Left cardiac atrium (tissue), 4 donors: ENCODE data around the gene GFRA4. TPM values are rescaled to one million over a fixed set of nuclear protein-coding genes. Genes with fewer than 3 reads are reported as not detected.
A peak's percentile ranks its signal among the peaks of the same experiment; 100 is the strongest.

Experiments used
- ATAC-seq, 2 donors: fragments of 200-7000 bp; cut with Tn5 transposase; one replicate each; pipeline ENCODE4 v1.9.1; 2020; ENCODE audit warnings: mild to moderate bottlenecking in 2 of 2, moderate library complexity in 2 of 2
- DNase-seq: peaks from one replicate; pipeline ENCODE4 v3.0.0-alpha.2; 2020
- intact Hi-C, 2 donors: fragments of 100-400 bp; cut with DNase I; formaldehyde crosslinking; loops; one replicate each; pipeline versions ENCODE4 v1.14.1 to v1.15.1; 2022 to 2023
- long read RNA-seq: library from polyadenylated mRNA; unstranded; transcript quantifications from one replicate; pipeline ENCODE4 v2.0.0, GENCODE V29; 2021
- total RNA-seq, 2 donors: library from RNA; stranded (reverse); fragmentation: NEBNext Ultra II Directional; extraction: Animal tissue kit (Norgen Biotek cat#: 25700); gene quantifications; one replicate each; pipeline ENCODE4 v1.2.1, GENCODE V29; 2021
- donor health status: DM: no; HTN: yes; CAD: no.
- donor health status: DM: no; HTN: yes; CAD: no; lungs with severe emphysema.
- donor health status: DM: yes; HTN: yes; CAD: no.
- donor health status: Dilated cardiomyopathy.

GFRA4 gene, protein sequence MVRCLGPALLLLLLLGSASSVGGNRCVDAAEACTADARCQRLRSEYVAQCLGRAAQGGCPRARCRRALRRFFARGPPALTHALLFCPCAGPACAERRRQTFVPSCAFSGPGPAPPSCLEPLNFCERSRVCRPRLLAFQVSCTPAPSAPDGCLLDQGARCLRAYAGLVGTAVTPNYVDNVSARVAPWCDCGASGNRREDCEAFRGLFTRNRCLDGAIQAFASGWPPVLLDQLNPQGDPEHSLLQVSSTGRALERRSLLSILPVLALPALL
- not detected for total RNA-seq
- long read RNA-seq: 0 reads

DNA sequence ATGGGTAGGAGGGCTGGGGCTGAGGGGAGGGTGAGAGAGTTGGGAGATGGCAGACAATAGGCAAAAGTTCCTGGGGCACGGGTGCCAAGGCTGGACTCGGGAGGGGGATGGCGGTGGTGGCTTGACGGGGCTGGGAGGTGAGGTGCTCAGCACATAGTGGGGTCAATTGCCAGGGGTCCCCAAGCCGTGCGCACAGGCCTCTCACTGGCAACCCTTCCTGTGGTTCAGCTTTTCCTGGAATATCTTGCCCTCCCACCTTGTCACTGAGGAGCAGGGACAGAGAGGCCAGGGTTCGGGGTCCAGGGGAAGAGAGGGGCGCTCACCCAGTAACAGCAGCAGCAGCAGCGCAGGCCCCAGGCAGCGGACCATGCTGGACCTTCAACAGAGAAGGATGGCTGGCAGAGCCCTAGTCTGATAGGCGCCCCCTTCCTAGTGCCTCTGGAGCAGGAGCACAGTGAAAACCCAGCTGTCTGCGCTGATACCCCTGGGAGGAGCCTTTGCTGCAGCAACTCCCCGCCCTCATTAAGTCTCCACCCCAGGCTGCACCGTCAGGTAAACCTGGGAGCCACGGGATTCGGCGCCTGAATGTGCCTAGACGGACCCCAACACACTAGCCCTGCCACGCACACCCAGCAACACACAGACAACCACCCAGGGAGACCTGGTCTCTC lies at the start of gene GFRA4:
Gene GFRA4 (minus strand): TSS at position 369 of the 671 bp plus-strand sequence. CDS start 0 bp downstream, at position 369.
- no peak for ATAC-seq
- intact Hi-C loops: no loop called here
- no peak for DNase-seq

DNA sequence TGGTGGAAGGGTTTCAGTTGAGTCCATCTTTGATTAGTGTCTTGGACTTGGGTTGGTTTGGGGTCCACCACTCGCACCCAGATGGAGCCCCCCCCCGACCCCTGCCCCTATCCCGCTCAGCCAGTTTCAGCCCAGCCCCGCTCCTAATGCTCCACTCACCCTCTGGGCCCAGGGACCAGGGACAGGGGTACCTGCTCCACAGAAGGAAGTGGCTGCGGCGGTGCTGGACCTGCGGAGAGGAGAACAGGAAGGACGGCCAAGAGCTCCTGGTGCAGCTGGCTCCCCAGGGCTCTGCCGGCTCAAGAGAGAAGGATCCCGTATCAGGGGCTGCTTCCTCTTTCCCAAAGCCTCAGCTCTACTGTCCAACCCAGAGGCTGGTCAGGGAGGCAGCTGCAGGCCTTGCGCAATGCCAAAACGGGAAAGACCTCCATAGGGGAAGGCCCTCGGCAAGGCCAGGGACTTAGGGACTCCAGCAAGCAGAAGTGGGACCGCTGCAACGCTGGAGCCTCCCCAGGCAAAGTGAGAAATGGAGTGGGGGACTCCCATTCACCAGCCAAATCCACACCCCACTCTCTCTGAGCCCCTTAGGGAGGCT lies 49.2 kb upstream of the GFRA4 start, which contains the start of gene SIGLEC1:
Gene SIGLEC1 (minus strand): TSS at position 322 of the 595 bp plus-strand sequence. CDS start 5,472 bp downstream, outside the sequence.
- peak; percentile 70 for DNase-seq
- peak; percentile 48 to 64 for ATAC-seq
- intact Hi-C loops: no loop called here

DNA sequence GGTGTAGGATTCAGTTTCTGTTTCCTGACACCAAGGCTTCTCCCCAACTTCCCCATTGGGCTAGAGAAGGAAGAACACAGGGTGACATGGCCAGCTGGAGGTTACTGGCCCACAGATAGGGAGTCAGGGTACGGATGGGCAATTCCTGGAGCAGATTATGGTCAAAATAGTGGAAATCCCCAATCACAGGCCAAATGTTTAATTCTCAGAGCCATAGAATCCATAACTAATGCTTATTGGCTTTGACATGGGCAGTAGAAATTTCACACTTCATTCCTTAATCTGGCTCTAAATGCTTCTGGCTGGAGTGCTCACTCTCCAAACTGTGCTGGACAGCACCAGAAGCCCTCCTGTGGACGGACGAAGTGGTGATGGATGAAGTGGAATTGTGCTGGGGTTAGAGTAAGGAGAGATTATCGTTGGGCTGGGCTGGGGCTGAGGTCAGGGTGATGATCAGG lies 48.3 kb upstream of the GFRA4 start:
- DNase-seq (no peak), ATAC-seq (peak; percentile 12 to 41)
- intact Hi-C loops: loop anchor here (2.0 kb wide), 1 partner anchor 35 kb away; no protein-coding TSS in a partner anchor

DNA sequence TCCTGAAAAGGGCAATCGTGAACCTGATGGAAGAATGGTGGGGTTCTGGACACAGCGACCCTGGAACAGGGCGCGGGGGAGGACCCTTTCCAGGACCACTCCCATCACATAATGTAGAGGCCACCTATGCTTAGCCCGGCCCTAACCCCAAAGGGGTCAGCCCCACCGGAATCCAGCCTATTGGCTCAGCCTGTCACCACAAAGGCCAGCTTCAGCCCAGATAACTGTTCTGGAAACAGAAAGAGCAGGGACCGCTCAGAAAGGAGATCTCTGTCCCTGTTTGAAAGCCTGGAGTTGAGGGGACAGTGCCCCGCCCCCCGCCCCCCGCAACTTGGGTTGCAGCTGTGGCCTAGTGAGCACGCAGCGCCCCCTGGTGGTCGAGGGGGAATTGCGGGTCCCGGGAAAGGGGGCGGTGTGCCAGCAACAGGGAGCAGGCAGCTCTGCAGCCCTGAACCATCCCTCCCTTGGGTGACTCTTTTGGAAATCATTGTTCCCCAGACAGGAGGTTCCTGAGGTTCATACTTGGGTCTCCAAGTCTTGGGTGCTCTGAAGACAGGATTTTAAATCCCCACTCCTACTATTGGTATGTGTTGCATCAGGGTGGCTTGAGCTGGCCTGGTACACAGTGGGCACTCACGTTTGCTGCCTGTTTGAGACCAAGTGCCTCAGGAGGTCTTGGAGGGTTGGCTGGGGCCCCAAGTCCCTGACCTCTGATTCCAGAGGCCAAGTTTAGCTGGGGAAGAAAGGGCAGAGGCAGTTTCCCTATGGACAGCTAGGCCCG lies 47.7 kb upstream of the GFRA4 start:
- DNase-seq (peak; percentile 80), ATAC-seq (peak; percentile 44 to 69)
- intact Hi-C loops: loop anchor here (2.0 kb wide), 1 partner anchor 34 kb away; no protein-coding TSS in a partner anchor

DNA sequence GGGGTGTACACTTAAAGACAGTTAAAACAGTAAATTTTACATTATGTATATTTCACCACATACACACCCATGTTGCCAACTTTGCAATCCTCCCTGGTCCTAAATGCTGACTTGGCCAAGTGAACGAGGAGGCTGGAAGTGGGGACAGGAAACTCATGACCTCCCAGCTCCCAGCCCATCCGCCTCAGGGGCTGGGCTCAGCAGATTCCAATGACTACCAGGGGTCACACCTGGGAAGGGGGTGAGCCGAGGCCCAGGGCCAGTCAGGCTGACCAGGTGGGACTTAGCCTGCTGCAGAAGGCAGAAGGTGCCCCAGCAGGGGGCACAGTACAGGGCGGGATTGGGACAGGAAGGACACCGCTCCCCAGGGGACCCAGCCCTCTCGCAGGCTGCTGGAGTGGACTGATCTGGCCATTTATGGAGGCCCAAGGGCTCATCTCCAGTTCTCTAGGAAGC lies 46.8 kb upstream of the GFRA4 start:
- intact Hi-C loops: loop anchor here (2.0 kb wide), 1 partner anchor 33 kb away; no protein-coding TSS in a partner anchor
- DNase-seq: no peak
- peak; percentile 13 to 28 for ATAC-seq

DNA sequence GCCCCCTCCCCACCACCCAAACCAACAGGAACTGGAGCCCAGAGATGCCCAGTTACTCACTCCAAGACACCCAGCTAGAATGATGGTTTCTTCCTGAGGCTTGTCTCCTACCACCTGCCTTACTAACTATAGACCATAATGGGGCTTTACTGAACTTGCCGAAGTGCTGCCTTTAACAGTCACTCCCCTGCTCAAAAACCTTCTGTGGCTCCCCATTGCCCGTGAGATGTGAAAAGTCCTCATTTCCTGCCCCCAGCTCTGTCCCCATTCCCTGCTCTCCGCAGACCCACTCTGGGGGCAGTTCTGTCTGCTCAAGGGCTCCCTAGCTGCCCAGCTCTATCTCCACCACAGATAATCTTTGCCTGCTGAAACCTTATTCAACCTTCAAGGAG lies 44.3 kb upstream of the GFRA4 start:
- intact Hi-C loops: no loop called here
- DNase-seq: no peak
- ATAC-seq: no peak

DNA sequence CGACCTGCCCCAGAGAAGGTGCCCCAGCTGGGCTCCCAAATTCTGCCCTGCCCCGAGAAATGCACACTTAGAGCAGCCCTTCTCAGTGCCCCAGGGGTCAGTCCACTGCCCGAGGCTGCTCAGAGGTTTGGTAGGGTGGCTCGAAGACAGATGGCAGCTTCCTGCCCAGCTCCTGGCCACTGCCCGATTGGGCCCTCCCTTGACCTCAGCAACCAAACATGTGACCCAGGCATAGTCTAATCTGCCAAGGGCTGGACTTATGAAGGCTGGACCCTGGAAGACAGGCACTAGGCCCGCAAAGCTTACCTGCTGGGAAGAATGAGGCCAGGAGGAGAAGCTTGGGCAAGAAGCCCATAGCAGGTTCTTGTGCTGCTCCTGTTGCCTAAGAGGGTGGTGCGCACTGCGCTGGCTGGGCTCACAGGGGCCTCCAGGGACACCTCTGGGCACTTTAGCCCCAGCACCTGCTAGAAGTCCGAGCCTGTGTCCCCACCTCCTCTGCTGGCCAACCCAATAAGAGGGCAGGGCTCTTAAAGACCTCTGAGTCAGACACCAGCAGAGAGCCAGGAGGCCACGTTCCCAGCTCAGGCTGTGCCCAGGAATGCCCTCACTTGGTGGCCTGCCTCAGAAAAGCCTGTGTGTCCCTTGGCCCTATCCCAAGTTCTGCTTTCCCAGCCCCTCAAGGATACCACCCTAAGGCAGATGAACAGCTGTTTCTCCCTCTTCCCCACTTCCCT lies 43.7 kb upstream of the GFRA4 start:
- DNase-seq (no peak), ATAC-seq (peak in 1 of 2 donors; percentile 30)
- intact Hi-C loops: no loop called here

DNA sequence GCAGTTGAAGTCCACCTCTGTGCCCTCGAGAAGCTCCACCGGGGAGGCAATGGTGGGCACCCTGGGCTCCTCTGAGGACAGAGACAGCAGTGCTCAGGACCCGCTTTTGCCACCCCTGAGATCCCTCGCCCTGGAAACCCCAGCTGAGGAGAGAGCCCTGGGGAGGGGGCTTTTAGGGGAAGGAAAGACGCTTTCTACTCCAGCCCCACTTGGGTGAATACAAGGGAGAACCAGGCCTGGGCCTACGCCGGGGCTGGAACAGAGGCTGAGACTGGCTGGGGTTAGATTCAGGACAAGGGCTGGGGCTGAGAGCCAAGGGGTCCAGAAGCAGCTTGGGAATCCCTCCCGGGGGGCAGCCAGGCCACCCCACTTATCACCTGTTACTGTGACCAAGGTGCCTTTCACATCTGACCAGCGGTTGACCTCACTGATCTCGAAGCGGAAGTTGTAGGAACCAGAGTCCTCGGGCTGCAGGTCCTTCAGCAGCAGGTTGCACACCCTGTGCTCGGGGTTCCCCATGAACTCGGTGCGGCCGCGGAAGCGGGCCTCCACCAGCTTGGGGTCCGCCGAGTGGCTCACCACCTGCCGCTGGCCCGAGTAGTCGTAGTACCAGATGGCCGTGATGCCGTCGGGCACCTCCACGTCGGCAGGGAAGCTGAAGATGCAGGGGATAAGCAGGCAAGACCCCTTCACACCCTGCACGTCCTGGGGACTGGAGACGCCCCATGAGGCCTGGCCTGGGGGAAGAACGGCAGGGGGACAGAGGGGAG lies 43.0 kb upstream of the GFRA4 start:
- intact Hi-C loops: no loop called here
- ATAC-seq (no peak), DNase-seq (no peak)

DNA sequence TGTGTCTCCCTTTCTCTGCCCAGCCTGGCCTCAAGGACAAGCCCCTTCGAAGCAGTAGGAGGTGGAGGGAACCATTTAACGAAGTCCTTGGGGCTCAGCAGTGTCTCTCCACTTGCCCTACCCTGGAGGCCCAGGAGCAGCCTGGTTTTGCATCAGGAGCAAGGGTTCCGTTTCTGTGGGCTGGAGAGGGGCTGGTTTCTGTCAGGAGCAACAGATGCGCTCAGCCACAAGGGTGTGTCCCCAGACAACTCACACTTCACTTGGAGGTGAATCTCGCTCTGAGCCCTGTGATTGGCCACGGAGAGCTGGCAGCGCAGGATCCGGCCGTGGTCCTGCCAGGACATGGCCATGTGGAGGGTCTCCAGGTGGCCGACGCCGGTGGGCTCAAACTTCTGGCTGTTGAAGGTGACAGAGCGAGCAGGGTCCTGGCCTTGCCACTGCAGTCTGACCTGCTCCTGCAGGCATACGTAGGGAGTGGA lies 42.3 kb upstream of the GFRA4 start:
- intact Hi-C loops: no loop called here
- ATAC-seq (no peak), DNase-seq (no peak)

DNA sequence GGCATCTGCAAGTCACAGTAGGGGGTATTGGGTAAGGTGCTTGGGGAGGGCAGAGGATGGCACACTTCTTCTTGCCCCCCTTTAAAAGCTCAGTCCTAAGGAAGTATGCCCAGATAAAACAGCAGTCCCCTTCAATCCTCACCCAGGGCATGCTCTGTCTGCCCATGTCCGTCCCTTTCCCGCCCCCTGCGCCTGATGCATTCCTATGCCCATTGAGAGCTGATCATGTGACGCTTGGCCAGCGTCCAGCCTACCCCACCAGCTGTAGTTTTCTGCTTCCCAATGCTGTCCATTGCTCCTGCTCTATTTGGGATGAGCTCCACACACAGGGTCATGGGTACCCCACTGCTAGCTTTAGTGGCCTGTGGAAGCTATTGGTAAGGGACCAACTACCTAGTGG lies 40.9 kb upstream of the GFRA4 start:
- ATAC-seq (no peak), DNase-seq (no peak)
- intact Hi-C loops: no loop called here

DNA sequence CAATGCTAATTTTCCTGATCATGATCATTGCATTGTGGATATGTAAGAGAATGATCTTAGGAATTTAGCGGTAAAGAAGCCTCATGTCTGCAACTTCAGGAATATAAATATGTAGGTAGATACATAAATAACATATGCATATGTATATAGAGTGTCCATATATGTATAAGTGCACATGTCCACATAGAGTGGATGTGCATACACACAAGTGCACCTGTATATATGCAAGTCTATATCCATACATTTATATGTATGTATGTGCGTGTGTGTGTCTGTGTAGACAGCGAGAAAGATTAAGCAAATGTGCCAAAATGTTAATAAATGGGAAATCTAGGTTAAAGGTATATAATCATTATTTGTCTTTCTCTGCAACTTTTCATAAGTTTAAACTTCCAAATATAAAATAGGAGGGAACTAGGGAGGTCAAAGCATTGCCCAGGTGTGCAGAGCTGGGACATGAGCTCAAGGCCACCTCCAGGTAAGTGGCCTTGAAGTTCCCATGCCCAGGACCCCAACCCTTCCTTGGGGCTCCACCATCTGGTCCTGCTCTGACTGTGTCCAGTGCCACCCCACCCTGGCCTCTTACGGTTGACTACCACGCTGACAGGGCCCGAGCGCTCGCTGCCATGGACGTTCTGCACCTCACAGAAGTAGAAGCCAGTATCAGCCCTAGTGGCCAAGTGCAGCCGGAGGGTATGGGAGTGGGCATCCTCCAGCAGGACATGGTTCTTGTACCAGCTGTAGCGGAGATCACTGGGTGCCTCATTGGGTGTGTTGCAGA lies 39.6 kb upstream of the GFRA4 start:
- intact Hi-C loops: no loop called here
- no peak for DNase-seq
- no peak for ATAC-seq

DNA sequence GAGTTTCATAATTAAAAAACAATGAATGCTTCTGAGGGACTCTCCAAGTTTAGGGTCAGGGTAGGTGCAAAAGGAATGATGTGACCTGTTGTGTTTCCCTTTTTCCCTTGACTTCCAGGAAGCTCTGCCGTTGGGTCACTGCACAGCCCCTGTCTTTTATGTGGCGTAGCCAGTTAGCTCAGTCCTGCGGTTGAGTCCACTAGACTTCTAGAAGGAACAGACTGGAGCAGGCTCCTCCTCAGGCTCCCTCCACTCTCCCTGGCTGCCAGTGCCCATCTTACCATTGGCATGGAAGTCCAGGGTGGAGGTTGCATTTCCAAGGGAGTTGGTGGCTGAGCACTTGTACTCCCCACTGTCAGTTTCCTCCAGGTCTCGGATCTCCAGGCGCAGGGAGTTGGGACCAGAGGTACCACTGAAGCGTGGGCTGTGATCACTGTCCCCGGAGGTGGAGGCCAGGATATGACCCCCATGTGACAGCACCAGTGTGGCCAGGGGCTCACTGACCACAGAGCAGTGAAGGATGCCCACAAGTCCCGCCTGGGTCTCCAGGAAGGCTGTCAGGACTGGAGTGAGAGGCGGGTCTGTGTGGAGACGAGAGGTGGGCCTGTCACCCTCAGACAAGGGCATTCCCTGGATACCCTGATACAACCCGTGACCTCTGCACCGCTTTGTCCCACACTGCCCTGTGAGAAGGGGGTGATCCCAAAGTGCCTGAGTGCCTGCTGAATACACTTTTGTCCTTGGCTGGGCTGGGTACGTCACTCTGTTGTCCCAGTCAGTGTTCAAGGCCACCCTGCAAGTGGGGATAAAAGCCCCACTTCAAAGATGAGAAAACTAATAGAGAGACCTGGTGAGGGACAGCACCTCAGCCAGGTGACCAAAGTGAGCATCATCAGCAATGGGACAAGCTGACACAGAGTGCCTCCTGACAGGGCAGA lies 38.1 kb upstream of the GFRA4 start:
- ATAC-seq (no peak), DNase-seq (no peak)
- intact Hi-C loops: no loop called here

DNA sequence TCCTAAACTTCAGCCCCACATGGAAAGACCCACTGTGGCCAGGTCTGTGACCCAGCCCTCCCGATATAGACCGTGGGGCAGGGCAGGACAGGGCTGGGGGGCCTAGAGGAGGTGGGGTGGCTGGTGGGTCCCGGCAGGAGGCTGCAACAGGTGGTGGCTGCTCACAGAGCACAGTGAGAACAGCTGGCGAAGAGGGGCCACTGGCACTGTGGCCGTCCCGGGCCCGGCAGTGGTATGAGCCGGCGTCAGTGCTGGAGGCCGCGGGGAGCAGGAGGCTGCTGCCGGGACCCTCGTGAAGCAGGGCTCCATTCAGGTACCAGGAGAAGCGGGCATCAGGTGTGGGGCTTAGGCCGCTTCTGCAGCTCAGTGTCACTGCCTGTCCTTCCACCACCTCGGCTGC lies 35.8 kb upstream of the GFRA4 start:
- ATAC-seq (no peak), DNase-seq (no peak)
- intact Hi-C loops: no loop called here

DNA sequence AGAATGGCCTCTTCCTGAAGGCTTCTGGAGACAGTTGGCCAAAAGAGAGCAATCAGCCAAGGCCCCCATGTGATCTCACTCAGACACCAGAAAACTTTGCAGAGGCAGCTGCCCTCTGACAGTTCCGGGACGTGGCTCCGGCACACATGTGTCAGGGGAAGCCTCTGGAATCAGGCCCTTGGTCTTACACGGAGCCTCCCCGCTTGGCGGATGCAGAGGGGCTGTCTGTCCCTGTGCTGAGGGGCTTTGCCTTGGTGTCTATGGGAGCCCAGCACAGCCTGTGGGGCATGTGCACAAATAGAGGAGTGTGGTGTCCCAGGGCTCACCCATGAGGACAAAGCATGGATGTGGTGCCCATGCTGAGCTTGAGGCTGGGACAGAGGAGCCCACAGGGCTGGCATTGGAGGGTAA lies 35.4 kb upstream of the GFRA4 start:
- ATAC-seq: no peak
- DNase-seq: no peak
- intact Hi-C loops: no loop called here

DNA sequence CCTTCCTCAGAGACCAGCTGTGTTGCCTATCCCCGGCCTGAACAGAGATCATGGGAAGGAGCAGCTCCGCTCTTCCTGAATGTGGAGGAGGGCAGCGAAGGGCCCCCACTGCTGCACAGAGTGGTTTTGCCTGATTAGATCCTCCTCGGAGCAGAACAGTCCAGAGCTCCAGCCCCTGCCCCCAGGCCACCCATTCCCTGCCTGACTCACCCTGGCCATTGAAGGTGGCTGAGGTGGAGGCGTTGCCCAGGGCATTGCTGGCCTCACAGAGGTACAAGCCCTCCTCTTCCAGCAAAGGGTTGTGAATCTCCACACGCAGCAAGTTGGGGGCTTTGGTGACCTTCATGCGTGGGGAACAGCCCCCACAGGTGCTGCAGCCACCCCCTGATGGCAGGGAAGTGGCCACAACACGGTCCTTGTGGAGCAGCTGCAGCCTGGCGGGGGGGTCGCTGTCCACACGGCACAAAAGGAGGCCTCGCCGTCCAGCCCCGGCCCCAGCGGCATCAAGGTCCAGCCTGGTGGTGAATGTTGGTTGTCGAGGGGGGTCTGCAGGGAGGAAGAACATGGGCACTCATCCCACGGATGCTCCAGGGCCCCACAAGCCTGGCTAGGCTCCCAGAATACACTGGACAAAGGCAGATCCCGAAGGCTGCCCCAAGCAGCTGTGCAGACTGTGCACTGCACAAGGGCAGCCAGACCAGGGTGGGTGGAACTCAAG lies 34.5 kb upstream of the GFRA4 start:
- ATAC-seq (no peak), DNase-seq (no peak)
- intact Hi-C loops: no loop called here
